ENCODE results near the gene CRYBG3.
"Not testable (repeated sequence)": the region's sequence is repeated elsewhere in the genome, so short reads cannot be mapped to it uniquely, and the experiment has no call there.

CRYBG3 gene

GRCh38 chr3:97892852-97893251 lies 71.0 kb downstream of the CRYBG3 start:
- no peak for DNase-seq (ENCODE audit: insufficient read length, low spot score)
- FAIRE-seq, result no peak

DNA sequence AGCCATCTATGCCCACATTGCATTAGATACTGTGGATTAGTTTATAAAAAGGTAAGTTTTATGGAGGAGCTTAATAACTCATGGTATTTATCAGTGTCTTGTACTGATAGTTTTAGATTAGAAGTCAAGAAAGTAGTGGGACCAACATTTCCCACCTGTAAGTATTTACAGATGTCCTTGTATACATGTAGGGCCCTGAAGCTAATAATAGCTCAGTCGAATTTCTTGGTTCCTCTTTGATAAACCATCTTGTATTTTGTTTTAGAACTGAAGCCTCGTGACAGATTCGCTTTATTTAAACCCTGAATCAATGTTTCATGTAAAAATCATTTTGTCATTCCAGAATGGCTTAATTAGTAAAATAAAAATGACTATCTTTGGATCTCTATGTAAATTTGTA lies 73.4 kb downstream of the CRYBG3 start:
- DNase-seq (ENCODE audit: insufficient read length, low spot score) (no peak), FAIRE-seq (peak; percentile 31)

- no peak for FAIRE-seq
- DNase-seq (ENCODE audit: insufficient read length, low spot score), result no peak
Observed at GRCh38 chr3:97896129-97896528, 74.3 kb downstream of the CRYBG3 start.

DNA sequence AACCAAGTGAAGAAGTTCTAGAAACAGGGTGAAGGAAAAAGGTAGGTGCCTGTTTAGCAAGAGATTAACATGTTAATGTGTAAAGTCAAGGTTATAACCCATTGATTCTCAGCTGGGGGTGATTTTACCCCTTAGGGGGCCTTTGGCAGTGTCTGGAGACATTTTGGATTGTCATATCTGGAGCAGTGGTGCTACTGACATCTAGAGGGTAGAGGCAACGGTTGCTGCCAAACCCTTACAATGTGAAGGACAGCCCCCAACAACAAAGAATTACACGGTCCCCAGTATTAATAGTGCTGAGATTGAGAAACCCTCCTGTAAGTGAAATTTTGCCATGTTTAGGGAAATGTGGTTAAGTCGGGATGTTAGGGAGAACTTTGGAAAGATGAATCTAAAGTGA lies 74.7 kb downstream of the CRYBG3 start:
- FAIRE-seq, result no peak
- DNase-seq (ENCODE audit: insufficient read length, low spot score), result no peak

- DNase-seq (ENCODE audit: insufficient read length, low spot score) (no peak), FAIRE-seq (no peak)
Observed at GRCh38 chr3:97899331-97899730, 77.5 kb downstream of the CRYBG3 start.

DNA sequence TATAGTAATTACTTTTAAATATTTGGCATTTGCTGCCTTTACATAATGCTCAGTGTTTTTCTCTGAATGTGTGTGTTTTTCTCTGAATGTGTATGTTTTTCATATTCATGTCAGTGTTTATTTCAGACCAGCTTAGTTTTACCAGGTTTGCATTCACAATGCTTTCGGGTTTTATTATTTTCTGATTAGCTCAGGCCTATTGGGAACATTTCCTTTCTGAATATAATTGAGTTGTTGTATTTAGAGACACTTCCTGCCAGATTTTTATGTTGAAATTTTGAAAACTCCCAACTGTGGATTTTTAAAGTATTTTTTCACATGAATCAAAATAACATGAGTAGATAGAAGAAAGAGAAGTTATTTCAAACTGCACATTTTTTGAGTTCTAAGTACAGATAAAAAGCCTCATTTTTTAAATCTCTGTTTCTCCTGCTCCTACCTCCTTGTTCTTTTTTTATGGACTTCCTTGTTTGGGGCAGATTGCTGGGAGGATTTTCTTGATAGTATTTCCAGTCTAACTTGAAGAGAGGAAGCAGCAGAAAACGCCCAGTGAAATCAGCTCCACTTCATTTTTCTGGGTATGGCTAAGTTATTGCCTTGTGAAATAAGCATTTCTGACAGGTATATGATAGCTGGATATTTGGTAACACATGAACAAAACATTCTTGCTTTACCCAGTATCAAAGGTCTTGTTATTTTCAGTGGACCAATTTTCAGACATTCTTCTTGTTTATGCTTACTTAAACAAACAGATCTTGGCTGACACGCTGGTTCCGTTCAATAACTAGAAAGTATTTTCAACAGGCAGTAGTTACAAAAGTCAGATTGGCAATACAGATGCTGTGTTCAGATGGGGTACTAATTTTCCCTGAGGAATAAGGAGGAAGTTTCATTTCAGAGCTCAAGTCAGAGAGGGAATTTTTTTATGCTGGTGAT lies 79.8 kb downstream of the CRYBG3 start:
- FAIRE-seq, result no peak
- DNase-seq (ENCODE audit: insufficient read length, low spot score), result no peak

GRCh38 chr3:97909830-97910229 lies 88.0 kb downstream of the CRYBG3 start:
- DNase-seq (ENCODE audit: insufficient read length, low spot score); FAIRE-seq: not testable (repeated sequence)

- not testable (repeated sequence) for DNase-seq (ENCODE audit: insufficient read length, low spot score)
Observed at GRCh38 chr3:97910236-97910831, 88.5 kb downstream of the CRYBG3 start.

GRCh38 chr3:97910931-97911351 lies 89.1 kb downstream of the CRYBG3 start:
- no peak for FAIRE-seq

More at GRCh38 chr3:97910236-97910831, 88.5 kb downstream of the CRYBG3 start:
- FAIRE-seq, result not testable (repeated sequence)

DNA sequence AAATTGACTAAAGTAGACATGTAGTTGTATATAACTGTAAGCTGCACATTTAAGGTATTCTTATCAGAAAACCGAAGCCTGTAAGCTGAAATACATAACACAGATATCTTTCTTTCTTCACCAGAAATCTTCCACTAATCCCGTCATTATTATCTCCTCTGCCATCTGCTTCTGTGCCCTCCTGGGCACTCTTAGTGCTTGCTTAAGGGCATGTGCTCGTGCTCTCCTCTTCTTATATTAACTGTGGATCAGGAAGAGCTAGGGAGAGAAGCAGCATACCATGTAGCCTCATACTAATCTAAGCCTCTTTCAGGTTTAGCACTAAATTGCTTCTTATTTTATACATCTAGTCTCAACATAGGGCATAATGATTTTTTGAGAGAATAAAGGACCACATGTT lies 89.6 kb downstream of the CRYBG3 start:
- no peak for FAIRE-seq
- DNase-seq (ENCODE audit: insufficient read length, low spot score), result no peak

More at GRCh38 chr3:97910931-97911351, 89.1 kb downstream of the CRYBG3 start:
- DNase-seq (ENCODE audit: insufficient read length, low spot score), result no peak

GRCh38 chr3:97914388-97914787 lies 92.6 kb downstream of the CRYBG3 start:
- FAIRE-seq (no peak), DNase-seq (ENCODE audit: insufficient read length, low spot score) (no peak)

- DNase-seq (ENCODE audit: insufficient read length, low spot score), result no peak
- FAIRE-seq, result no peak
Observed at GRCh38 chr3:97916576-97916975, 94.8 kb downstream of the CRYBG3 start.

DNA sequence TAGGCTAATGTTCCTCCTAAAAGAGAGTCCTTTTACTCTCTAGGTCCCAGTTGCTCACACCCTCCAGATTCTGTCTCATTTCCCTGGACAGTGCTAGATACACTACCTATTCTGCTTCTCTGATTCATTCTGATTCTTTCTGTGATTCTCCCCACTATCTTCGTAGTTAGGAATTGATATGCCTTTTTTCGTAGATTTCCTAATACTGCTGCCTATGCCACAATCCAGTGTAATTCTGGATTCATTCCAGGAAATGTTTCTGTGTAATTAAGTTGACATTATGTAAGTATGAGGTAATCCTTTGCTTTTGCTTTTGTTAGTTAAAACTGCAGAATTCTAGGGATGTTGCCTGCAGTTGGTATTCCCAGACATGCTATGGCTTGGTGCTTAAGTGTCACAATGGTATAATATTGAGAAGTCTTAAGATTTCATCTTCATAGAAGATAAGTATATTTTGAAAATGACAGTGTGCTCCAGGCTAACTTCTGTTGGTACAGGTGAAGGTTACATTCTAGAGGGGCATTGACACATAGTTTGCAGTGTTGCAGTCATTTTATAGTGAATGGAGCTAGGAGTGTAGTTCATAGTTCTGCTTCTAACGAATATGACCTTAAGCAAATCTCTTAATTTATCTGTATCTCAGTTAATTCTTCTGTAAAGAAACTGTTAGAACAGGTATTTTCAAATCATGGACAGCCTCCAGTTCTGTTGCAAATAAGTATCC lies 96.2 kb downstream of the CRYBG3 start:
- DNase-seq (ENCODE audit: insufficient read length, low spot score) (no peak), FAIRE-seq (no peak)

DNA sequence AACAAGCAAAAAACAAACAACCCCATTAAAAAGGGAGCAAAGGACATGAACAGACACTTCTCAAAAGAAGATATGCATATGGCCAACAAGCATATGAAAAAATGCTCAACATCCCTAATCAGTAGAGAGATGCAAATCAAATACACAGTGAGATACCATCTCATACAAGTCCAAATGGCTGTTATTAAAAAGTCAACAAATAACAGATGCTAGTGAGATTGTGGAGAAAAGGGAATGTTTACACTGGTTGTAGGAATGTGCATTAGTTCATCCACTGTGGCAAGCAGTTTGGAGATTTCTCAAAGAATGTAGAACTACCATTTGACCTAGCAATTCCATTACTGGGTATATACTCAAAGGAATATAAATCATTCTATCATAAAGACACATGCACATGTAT lies 105.9 kb downstream of the CRYBG3 start:
- FAIRE-seq, result no peak
- DNase-seq (ENCODE audit: insufficient read length, low spot score), result no peak

GRCh38 chr3:97928986-97929385 lies 107.2 kb downstream of the CRYBG3 start:
- no peak for FAIRE-seq

DNA sequence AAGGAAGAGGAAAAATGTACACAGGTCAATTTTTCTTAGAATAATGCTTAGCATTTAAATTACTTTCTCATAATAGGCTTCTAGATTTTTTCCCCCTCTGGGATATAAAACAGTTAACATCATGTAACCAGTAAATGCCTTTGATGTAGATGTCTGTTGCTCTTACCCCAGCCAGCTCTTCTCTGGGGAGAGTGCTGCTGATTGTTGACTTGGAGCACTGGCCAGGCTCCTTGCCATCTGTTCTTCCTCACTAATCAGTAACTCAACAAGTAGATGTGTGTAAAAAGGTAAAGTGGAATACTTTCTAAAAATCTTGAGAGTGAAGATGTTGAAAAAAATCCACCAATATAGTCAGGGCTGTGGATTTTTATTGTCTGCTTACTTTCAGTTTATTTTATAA lies 108.2 kb downstream of the CRYBG3 start:
- DNase-seq (ENCODE audit: insufficient read length, low spot score) (no peak), FAIRE-seq (no peak)

More at GRCh38 chr3:97928986-97929385, 107.2 kb downstream of the CRYBG3 start:
- DNase-seq (ENCODE audit: insufficient read length, low spot score), result no peak

- FAIRE-seq (no peak), DNase-seq (ENCODE audit: insufficient read length, low spot score) (no peak)
Observed at GRCh38 chr3:97931218-97931617, 109.4 kb downstream of the CRYBG3 start.

- FAIRE-seq, result no peak
- no peak for DNase-seq (ENCODE audit: insufficient read length, low spot score)
Observed at GRCh38 chr3:97932387-97932801, 110.6 kb downstream of the CRYBG3 start.

DNA sequence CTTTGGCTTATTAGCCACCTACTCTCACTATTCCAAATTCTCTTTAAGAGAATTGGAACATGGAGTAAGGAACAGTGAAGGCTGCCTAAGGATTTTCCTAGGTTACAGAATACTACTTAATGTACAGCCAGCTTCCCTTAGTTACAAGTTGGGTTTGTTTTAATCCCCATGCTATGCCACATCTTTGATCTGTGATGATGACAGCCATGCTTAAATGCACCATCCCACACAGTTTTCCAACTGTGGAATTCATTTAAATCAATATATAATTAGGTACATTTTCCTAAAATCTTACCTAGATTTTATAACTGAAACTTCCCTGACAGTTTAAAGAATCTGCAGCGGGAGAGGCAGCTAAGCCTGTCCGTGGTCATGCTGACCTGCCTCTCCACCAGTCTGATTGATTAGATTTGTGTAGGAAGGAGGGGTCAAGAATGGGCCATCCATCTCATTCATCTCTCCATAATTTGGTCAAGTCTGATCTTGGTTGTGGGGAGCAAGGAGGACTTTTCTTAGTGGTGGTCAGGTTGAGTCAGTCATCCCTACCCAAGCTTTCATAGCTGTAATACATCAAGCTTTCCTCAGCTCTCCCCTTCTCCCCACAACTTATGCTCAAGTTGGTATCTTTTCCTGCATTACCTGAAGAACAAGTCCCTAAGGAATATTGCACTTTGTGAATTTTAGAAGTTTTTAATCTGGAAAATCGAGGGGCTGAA lies 113.3 kb downstream of the CRYBG3 start:
- no peak for DNase-seq (ENCODE audit: insufficient read length, low spot score)
- FAIRE-seq, result no peak

- FAIRE-seq (no peak), DNase-seq (ENCODE audit: insufficient read length, low spot score) (no peak)
Observed at GRCh38 chr3:97935842-97936241, 114.0 kb downstream of the CRYBG3 start.

DNA sequence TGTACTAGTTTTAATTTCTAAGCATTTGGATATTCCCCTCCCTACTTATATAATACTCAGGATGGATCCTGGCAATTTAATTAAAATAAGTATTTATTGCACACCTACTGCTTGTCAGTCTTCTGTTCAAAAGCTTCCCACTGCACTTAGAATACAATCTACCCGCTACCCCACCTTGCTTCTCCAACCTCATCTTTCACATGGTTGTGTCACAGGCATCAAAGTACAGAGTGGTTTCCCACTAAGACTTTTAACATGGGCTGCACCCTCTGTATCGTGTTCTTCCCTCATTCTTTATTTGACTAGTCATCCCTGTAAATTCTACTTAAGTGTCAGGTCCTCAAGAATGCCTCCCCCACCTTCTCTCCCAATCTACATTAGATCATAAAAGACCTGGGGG lies 115.4 kb downstream of the CRYBG3 start:
- FAIRE-seq, result no peak
- no peak for DNase-seq (ENCODE audit: insufficient read length, low spot score)
